Mesodermal cell (in vitro differentiated cells): Measurements from ENCODE around the gene DCLK3.

ENCODE experiments used
- H3K27ac ChIP-seq: 2 replicates; pipeline ENCODE4 v1.7.0; 2013; ENCODE audit warnings: mild to moderate bottlenecking, low read depth, low read length, moderate library complexity; ENCODE audit not compliant: severe bottlenecking
- H3K36me3 ChIP-seq: 2 replicates; pipeline ENCODE4 v1.7.1; 2013; ENCODE audit warnings: mild to moderate bottlenecking, low read length, moderate library complexity; ENCODE audit not compliant: control insufficient read depth, insufficient read depth
- H3K4me1 ChIP-seq: one replicate; pipeline ENCODE4 v1.7.1; 2013; ENCODE audit warnings: mild to moderate bottlenecking, low read length; ENCODE audit not compliant: insufficient read depth, control insufficient read depth, poor library complexity, severe bottlenecking
- H3K4me3 ChIP-seq: 2 replicates; pipeline ENCODE4 v1.7.0; 2013; ENCODE audit warnings: low read length, control low read depth, mild to moderate bottlenecking; ENCODE audit not compliant: insufficient read depth, poor library complexity, severe bottlenecking; ENCODE audit errors: extremely low read depth
- H3K9me3 ChIP-seq: 2 replicates; pipeline ENCODE4 v1.7.1; 2013; ENCODE audit warnings: mild to moderate bottlenecking, low read length, moderate library complexity; ENCODE audit not compliant: control insufficient read depth
- WGBS, 2 experiments: methylation state at CpG; one replicate each; pipeline ENCODE4 v1.1.5; 2013; ENCODE audit warnings: missing lambda C conversion rate in 2 of 2; ENCODE audit not compliant: insufficient coverage in 2 of 2; 5-methylcytosine and 5-hydroxymethylcytosine counted together

DCLK3 gene

DNA sequence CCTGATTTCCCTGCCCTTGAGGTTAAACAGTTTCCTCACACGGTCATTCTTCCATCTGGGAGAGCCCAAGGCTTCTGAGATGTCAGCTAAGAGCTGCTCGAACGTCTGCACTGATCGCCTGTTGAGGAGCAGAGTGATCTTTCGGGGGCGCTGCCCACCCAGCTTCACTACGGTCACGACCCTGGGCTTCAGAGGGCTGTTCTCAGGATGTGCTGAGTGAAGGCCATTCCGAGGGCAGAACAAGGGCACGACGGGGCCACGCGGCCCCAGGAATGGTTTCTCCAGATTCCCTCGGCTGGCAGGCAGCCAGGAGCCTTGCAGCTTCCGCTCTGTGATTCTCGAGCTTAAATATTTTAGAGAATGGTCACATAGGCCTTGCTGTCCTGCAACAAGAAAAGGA lies 25.7 kb downstream of the DCLK3 start:
- no peak overlapping the region for H3K4me3 ChIP-seq
- H3K9me3 ChIP-seq, result no peaks in the 10 kb centered on the region
- no peaks in the 10 kb centered on the region for H3K36me3 ChIP-seq
- H3K4me1 ChIP-seq, result peaks cover 7% of the 10 kb centered on the region
- 94 to 96% methylated on average over 14 to 16 of the region's 16 CpGs for WGBS, 2 experiments
- no peak overlapping the region for H3K27ac ChIP-seq

DNA sequence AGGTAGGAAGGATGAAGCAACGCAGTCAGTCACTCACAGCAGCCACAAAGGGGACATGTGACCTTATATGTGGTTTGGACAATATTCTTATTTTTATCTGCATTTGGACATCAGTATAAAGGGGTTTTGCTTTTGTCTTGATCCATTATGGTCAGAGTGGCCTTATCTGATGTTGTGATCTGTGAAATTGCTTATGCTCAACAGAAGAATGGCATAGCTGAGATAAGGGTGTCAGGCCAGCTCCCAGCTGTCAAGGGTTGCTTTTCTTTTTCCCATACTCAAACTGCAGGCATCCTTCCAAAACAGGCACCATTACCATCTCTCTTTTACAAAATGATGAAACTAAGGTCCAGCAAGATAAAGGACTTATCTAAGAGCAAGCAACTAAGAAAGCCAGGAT lies 28.1 kb downstream of the DCLK3 start:
- Histone ChIP-seq H3K27ac (no peak overlapping the region), H3K4me3 (no peak overlapping the region), H3K9me3 (no peaks in the 10 kb centered on the region), H3K4me1 (peaks cover 18% of the 10 kb centered on the region), H3K36me3 (no peaks in the 10 kb centered on the region)
- whole genome bisulfite sequencing, 2 experiments, result no CpG with 5 or more reads among the region's 1 CpG

DNA sequence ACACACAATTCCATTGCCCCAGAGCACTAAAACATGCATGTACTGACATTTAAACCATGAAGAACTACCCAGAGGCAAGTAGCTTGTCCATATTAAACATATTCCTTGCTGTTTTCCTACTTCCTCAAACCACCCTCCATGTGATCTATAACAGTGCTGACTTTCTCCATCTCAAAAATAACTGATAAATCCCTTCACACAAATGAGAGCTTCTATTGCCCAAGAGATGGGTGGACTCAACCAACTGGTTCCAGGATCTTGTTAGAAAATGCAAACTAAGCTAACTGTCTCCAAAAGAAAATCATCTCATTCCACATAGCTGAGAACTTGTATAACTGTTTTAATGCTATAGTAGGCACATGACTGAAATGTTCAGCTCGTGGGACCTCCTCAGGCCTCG lies 29.6 kb downstream of the DCLK3 start:
- WGBS, 2 experiments, result 87 to 96% methylated on average over 2 of the region's 2 CpGs
- H3K9me3 ChIP-seq, result no peaks in the 10 kb centered on the region
- no peak overlapping the region for H3K4me3 ChIP-seq
- H3K4me1 ChIP-seq, result peaks cover 18% of the 10 kb centered on the region
- H3K36me3 ChIP-seq, result no peaks in the 10 kb centered on the region
- H3K27ac ChIP-seq, result no peak overlapping the region

DNA sequence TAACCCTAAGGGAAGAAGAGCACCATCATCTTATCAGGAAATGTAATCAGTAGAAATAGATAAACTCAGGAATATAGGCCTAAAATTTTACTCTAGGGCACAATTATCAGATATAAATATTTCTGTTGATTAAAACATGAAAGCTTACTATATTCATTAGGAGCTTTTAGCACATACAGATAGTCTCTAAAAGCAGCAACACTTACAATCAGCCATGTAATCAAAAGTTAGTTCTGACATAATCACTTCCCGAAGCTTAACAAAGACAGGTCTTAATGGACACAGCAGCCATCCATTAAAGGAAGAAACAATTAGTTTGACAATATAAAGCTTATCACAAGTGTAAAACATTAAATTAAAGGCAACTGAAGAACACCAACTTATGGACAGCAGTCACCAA lies 30.6 kb downstream of the DCLK3 start:
- Histone ChIP-seq H3K9me3 (no peaks in the 10 kb centered on the region), H3K4me3 (no peak overlapping the region), H3K36me3 (no peaks in the 10 kb centered on the region), H3K27ac (no peak overlapping the region), H3K4me1 (peaks cover 18% of the 10 kb centered on the region)
- WGBS, 2 experiments, result 83% methylated on average over 1 of the region's 1 CpG; no CpG with 5 or more reads in 1 of the 2 experiments

DNA sequence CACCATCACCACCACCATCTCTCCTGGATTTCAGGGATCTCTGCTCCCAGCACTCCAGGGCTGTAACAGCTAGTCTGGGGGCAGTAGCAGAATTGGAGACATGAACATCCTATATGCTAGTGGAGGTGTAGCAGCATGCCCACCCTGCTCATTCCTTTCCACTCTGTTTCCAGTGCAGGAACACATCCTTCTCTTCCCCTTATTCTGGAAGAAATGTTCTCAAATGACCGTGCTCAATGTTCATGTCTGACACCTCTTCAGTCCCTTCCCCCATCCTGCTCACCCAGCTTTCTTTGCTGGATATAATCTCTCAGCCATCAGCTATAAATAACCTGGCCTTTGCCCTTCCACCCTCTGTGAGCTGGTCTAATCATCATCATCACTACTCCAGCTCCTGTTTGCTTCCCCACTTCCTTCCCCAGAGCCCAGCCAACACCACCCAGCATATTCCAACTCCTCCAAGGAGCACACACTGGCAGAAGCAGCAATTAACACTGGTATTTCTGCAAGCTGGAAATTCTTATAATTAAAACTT lies 31.1 kb downstream of the DCLK3 start:
- H3K9me3 ChIP-seq, result no peaks in the 10 kb centered on the region
- no peaks in the 10 kb centered on the region for H3K36me3 ChIP-seq
- WGBS, 2 experiments, result 75 to 81% methylated on average over 1 of the region's 1 CpG
- H3K4me1 ChIP-seq, result peaks cover 18% of the 10 kb centered on the region
- no peak overlapping the region for H3K27ac ChIP-seq
- no peak overlapping the region for H3K4me3 ChIP-seq

DNA sequence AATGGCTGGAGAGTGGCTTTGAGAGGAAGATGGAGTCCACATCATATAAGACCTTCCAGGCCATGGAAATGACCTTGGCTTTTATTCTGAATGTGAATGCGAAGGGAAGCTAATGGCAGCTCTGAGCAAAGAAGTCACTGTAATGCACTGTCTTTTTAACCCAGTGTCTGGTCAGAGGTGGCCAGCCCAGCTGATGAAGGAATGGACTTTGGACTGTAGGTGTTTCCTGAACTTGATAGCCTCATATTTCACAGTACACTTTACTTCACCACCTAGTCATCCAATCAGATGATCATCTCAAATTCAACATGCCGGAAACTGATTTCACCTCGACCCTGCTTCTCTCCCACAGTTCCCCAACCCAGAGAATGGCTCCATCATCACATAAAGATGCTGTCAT lies 33.4 kb downstream of the DCLK3 start:
- 85 to 95% methylated on average over 2 to 3 of the region's 3 CpGs for WGBS, 2 experiments
- H3K4me1 ChIP-seq, result peaks cover 16% of the 10 kb centered on the region
- no peak overlapping the region for H3K4me3 ChIP-seq
- H3K9me3 ChIP-seq, result no peaks in the 10 kb centered on the region
- H3K36me3 ChIP-seq, result no peaks in the 10 kb centered on the region
- H3K27ac ChIP-seq, result no peak overlapping the region

DNA sequence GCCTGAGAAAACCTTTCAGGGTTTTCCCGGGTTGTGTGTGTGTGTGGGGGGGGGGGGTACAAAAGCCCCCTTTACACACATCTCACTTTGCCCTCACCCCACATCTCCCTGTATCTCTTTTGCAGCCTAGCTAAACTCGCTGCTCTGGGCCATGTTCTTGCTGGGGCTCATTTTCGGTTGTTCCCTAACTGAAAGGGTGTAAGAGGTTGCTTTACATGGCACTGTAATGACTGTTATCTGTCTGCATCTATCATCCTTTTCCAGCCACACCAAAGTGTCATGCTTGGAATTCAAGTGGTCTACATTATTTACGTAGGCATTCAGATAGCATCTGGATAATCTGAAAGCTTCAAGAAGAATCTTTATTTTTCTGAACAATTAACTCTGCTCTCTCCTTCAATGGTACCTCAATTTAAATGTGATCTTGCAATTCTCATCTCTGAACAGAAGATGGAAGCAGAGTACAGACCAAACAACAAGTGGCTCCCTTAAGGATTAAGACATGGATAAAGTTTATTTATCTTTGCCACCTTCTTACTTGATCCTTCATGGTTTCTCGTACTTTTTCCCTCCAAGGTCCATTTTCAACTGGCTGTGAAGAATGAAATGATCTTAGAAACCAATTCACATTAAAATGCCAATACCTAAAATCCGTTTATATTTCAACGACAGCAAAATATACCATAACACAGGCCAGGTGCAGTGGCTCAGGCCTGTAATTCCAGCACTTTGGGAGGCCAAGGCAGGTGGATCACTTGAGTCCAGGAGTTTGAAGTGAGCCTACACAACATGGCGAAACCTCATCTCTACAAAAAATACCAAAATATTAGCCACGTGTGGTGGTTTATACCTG lies 34.9 kb downstream of the DCLK3 start:
- no peak overlapping the region for H3K27ac ChIP-seq
- WGBS, 2 experiments, result 44 to 100% methylated on average over 2 to 3 of the region's 9 CpGs
- H3K4me1 ChIP-seq, result peaks cover 15% of the 10 kb centered on the region
- no peaks in the 10 kb centered on the region for H3K36me3 ChIP-seq
- H3K9me3 ChIP-seq, result no peaks in the 10 kb centered on the region
- H3K4me3 ChIP-seq, result no peak overlapping the region

DNA sequence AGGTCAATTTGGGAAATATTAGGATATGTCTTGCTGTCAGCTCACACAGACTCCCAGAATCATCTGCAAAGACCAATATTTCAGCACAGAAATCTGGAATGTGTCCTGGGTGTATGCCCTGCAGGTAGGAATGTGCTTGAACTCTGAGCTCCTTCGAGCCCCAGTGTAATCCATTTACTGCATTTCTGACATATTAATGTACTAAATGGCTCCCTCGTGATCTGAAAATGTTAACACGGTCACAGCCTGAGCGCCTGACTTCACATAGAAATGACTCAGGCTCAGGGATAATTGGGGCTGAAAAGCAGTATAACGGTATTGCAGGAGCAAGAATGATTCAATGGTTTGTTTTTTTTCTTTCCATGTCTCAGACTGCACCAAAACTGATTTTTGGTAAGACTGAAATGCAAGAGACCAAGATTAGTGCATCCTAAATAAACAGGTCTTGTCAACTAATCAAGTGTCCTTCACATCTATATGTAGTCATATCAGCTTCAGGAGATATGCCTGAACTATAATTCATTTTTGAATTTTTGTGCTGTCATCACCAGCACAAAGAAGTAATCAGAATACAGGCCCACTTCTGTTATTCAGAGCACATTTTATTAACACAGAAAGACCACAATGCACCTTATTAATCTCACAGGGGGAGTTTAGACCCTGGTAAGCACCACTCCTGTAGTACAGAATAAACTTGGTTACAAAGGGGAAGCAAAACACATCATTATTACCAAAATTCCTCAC lies 49.8 kb downstream of the DCLK3 start:
- Histone ChIP-seq H3K9me3 (no peaks in the 10 kb centered on the region), H3K4me3 (no peak overlapping the region), H3K4me1 (no peaks in the 10 kb centered on the region), H3K27ac (no peak overlapping the region), H3K36me3 (no peaks in the 10 kb centered on the region)
- 81 to 100% methylated on average over 4 of the region's 5 CpGs for WGBS, 2 experiments

DNA sequence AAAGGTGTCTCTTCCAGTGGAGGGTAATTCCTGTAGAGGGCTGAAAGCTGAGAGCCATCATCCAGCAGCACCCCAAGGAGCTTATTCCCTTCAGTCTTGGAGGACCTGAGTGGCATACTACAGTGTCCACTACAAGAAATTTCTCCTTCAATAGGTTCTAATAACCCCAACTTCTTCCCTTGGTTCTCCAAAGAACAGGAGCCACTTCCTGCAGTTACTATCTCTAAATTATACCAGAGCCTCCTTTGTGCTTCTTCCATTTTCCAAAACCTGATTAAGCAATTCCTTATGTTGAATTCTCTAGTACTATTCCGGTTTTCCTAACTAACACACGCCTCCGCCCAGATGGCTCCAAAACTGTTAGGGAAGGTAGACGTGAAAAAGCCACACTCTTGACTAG lies 50.4 kb downstream of the DCLK3 start:
- Histone ChIP-seq H3K36me3 (no peaks in the 10 kb centered on the region), H3K27ac (no peak overlapping the region)
- WGBS, 2 experiments, result 97 to 100% methylated on average over 4 of the region's 4 CpGs

DNA sequence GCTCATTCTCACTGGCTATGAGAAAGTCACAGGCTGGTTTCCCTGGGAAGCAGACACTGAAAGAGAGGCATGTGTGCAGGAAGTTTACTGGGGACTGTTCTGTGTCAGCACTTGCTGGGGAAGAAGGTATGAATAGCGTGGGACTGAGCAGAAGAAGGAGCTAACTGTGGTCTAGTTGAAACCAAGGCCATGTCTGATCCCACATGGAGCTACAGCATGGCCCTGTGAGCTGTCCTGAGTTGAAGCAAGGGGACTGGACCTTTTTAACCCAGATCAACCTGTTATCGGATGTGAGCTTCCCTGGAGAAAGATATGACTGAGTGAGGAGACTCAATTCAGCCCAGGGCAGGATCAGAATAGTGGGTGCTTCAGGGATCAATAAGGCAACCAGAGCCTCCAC lies 53.7 kb downstream of the DCLK3 start:
- no peaks in the 10 kb centered on the region for H3K36me3 ChIP-seq
- no peak overlapping the region for H3K4me3 ChIP-seq
- no peaks in the 10 kb centered on the region for H3K4me1 ChIP-seq
- no peak overlapping the region for H3K27ac ChIP-seq
- 44 to 50% methylated on average over 2 of the region's 2 CpGs for WGBS, 2 experiments
- no peaks in the 10 kb centered on the region for H3K9me3 ChIP-seq

More for the DNA sequence above, 50.4 kb downstream of the DCLK3 start:
- H3K9me3 ChIP-seq, result no peaks in the 10 kb centered on the region
- no peaks in the 10 kb centered on the region for H3K4me1 ChIP-seq
- no peak overlapping the region for H3K4me3 ChIP-seq
